T-helper 9 cell (primary cell): Measurements from ENCODE around the gene KLK8.
"Not testable (repeated sequence)": the region's sequence is repeated elsewhere in the genome, so short reads cannot be mapped to it uniquely, and the experiment has no call there.

Experiments
- DNase-seq: peaks from one replicate; pipeline ENCODE4 v3.0.0-alpha.2; 2020

KLK8 gene

GRCh38 chr19:51016798-51017683 is 15.6 kb upstream of the KLK8 start:
- peak; percentile 23 for DNase-seq

DNA sequence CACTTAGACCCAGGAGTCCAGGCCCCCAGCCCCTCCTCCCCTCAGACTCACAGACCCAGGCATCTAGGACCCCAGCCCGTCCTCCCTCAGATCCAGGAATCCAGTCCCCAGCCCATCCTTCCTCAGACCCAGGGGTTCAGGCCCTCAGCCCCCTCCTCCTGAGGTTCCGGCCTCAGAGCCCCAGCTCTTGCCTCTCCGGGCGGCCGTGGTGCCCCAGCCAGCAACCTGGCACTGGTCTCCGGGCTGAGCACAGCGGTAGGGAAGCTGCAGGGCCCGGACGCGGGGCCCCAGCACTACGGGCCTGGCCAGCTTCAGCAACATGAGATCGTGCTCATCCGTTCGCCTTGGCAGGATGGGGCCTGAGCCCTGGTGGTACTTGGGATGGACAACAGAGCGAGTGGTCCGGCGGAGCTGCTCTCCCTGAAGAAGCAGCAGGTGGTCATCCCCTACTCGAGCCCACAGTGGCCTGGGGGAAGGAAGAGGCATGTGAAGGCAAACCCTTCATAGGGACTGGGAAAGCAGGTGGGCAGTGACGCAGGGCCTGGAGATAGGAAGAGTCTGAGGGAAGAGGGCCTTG is 14.4 kb upstream of the KLK8 start:
- no peak for DNase-seq

DNA sequence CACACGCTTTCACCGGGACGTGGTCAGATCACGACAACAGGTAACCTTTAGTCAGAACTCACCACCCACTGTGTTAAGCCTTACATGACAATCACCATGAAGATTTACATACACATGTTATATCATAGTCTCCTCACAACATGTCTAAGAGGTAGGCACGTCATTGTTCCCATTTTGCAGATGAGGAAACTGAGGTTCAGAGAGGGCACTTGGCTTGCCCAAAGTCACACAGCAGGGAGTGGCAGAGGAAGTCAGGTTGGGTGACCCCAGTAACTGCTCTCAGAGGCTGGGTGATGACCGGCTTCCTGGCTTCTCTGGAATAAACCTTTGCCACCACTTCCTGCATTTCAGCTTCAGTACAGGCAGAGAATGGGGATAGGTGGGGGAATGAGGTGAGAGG is 12.8 kb upstream of the KLK8 start:
- DNase-seq = no peak

- DNase-seq = no peak
Measured at GRCh38 chr19:51012661-51013190, 11.3 kb upstream of the KLK8 start.

GRCh38 chr19:51010066-51010795 is 8.8 kb upstream of the KLK8 start:
- no peak for DNase-seq

- DNase-seq = no peak
Measured at GRCh38 chr19:51009061-51009891, 7.9 kb upstream of the KLK8 start.

DNA sequence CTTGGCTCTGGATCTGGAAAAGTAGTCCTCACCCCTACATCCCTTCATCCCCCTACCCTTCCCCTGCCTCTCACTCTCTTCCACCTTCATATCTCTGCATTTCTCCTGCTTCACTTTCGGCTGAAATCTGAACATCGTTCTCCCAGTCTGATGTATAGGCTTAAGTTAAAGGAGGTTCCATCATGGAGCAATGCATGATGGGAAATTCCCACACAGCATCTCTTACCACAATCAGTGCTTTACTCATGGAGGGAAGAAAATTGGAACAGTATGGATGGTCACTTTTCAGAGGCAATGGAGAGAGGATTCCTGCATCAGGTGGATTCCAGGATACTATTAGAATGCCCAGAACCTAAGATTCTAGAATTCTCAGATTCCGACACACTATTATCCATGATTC is 6.1 kb upstream of the KLK8 start:
- DNase-seq = no peak

DNA sequence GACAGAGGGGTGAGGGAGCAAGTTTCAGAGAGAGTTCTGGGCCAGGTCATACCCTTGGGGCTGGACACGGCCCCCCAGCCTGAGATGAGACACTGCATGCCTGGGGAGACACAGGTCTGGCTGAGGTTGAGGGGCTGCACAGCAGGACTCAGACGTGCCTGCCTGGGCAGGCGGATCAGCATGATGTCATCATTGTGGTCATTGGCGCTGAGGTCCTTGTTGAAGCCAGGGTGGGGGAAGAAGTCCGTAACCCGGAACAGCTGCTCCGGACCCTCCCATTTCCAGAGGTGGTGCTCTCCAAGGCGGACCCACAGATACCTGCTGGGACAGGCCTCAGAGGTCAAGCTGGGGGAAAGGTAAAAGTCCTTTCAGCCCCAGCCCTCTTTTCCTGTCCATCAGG is 5.0 kb upstream of the KLK8 start:
- no peak for DNase-seq

GRCh38 chr19:51005248-51005647 is 3.8 kb upstream of the KLK8 start:
- DNase-seq = no peak

GRCh38 chr19:51003316-51003715 is 1.9 kb upstream of the KLK8 start:
- DNase-seq = no peak

DNA sequence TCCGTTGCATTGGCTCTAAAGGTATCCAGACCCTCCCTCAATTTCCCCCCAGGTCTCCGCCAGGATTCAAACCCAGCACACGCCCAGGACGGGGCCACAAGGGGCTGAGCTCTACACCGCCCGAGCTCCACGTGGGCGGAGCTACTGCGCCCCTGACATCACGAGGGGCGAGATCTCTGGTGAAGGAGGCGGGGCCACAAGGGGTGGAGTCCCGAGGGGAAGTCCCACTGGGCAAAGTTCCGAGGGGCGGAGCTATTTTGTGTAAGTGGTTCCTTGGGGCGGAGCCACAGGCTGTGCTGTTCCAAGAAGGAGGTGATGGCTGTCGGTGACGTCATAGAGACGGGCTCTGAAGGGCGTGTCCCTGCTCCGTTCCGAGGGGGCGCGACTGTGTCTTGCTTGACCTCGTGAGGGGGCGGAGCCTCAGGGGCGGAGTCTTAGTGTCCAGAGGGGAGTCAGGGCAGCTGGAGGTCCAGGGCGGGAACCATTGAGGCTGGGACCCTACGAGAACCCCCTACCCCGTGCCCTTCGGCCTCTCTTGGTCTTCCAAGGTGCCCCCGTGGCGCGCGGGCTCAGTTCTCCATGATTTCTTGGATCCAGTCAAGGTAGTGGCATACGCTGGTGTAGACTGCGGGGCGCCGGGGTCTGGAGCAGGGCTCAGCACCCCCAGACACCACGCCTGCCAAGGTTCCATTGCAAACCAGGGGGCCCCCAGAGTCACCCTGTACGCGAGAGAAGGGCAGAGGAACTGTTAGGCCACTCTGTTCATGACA is 1.3 kb upstream of the KLK8 start:
- DNase-seq = no peak

DNA sequence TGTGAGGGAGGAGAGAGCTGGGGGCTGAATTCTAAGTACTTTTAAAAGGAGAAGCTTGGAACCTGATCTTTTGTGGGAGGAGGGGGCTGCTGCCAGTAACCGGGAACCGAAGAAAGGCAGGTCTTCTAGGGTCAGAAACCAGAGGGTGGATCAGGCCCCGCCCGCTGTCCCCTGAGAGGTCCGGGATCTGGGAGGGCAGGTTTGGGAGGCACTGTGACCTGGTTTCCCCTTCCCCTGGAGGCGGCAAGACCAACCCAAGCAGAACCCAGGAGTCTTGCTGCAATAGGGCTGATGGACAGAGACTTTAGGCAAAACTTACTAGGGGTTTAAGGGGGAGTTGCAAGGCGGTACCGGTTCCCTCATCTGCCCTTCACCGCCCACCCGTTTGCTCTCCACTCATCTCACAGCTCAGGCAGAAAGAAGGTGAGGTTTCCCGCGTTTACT is 707 bp upstream of the KLK8 start:
- DNase-seq = no peak

DNA sequence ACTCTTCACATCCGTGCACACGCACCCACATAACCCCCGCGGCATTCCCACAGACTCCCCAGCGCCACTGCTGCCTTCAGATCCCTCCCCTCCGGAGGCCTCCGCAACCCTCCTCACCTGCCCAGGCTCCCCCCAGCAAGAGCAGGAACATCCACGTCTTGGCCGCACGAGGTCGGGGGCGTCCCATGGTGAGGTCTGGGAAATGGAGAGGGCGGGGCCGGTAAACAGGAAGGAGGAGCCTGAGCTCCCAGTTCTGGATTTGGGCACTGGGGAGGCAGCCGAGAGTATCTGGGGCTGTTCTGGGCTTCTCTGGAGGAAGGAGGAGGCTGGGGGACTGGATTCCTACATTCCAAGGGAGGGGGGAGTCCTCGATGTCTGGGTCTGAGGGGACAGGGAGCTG is 423 bp downstream of the KLK8 start:
- DNase-seq = no peak

DNA sequence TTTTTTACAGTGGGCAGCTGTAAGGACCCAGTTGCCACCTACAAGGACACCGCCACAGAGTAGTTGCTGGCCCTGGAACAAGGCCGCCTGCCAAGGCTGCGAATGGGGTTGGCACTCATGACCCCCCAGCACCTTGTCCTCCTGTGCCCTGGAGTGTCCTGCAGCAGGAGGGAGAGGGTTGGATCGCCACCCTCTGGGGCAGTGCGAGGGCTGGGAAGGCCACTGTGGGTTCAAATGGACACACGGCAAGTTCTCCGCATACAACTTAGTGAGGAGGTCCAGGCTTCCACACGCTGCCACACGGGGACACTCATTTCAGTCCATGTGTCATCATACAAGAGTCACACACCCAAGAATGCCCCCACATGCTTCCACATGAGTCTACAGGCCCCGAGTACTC is 978 bp downstream of the KLK8 start:
- no peak for DNase-seq

DNA sequence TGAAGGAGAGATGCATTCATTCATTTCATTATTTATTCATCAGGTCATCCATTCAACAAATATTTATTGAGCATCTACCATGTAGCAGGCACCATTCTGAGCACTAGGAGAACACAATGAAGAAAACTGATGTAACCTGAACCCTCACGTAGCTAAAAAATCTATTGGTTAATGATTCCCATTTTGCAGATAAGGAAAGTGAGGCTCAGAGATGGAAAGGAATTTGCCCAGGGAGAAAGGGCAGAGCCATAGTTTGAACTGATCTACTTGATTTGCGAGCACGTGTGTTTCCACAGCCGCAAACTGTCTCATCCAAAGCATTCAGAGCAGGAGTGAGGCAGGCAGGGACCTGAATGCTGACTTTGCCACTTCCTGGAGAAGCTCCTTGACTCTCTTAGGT is 2.7 kb downstream of the KLK8 start:
- no peak for DNase-seq

DNA sequence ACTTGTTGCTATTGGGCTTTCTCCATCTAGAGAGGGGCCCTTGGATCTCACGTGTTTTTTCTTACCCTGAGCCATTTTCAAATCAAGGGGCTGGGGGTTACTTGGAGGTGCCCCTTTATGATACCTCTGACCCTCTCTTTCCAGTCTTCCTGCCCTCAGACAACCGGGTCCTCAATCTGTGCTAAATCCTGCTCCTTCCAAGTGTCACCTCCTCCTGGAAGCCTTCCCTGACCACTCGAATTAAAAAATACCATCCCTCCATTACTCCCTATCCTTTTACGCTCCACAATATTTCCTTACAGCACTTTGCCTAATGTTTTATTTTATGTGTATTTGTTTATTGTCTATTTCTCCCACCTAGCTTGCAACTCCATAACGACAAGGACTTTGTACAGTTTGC is 3.3 kb downstream of the KLK8 start:
- no peak for DNase-seq

DNA sequence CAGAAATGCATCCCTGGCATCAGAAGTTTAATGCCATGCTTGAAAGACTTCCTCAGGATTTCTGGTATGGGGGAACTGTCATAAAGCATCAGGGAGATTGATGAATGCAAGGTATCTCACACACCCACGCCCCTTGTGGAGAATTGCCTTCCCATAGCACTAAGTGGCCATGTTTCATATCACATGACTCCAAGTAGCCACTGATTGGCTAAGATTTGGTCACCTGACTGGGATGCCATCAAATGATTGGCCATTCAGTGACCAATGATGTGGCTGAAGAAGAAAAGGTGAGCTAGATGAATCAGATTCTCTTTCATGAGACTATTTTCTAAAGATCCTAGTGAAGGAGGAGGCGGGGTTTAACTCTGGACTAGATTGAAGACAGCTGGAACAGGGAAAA is 7.3 kb downstream of the KLK8 start:
- DNase-seq = no peak

GRCh38 chr19:50992666-50993035 is 8.8 kb downstream of the KLK8 start:
- no peak for DNase-seq

GRCh38 chr19:50984416-50984815 is 17.0 kb downstream of the KLK8 start:
- not testable (repeated sequence) for DNase-seq

GRCh38 chr19:50983625-50984292 is 17.6 kb downstream of the KLK8 start, which contains the start of gene KLK7:
Gene KLK7, minus strand, starts transcription at chr19:50983917. Its CDS starts 1,518 bp downstream, at chr19:50982399.
- no peak for DNase-seq

- DNase-seq = no peak
Measured at GRCh38 chr19:50982186-50982585, 19.2 kb downstream of the KLK8 start.
